Aorta (tissue), 5 donors: Measurements from ENCODE around the gene SLC6A12. TPM values are rescaled to one million over a fixed set of nuclear protein-coding genes. Genes with fewer than 3 reads are reported as not detected.

Source experiments
- ATAC-seq: fragments of 200-7000 bp; cut with Tn5 transposase; one replicate; pipeline ENCODE4 v1.9.1; 2022; ENCODE audit warnings: moderate library complexity; ENCODE audit not compliant: low FRiP score
- DNase-seq, 2 donors: peaks; one replicate each; pipeline ENCODE4 v3.0.0-alpha.2; 2020
- H3K27ac ChIP-seq, 2 donors: one replicate each; pipeline ENCODE4 v1.5.1; 2013; ENCODE audit warnings: low read length in 2 of 2, mild to moderate bottlenecking in 2 of 2, moderate library complexity in 2 of 2, control low read depth in 1 of 2, inconsistent platforms in 1 of 2, low read depth in 1 of 2
- H3K27me3 ChIP-seq, 2 donors: one replicate each; pipeline ENCODE4 v1.6.1; 2013; ENCODE audit warnings: control low read depth in 1 of 2, low read length in 1 of 2, mild to moderate bottlenecking in 1 of 2, moderate library complexity in 1 of 2; ENCODE audit not compliant: insufficient read depth in 2 of 2, control insufficient read depth in 1 of 2
- H3K36me3 ChIP-seq, 2 donors: one replicate each; pipeline ENCODE4 v1.6.1; 2013; ENCODE audit warnings: control low read depth in 1 of 2, low read length in 1 of 2, mild to moderate bottlenecking in 1 of 2; ENCODE audit not compliant: insufficient read depth in 2 of 2, control insufficient read depth in 1 of 2
- H3K4me1 ChIP-seq, 2 donors: one replicate each; pipeline ENCODE4 v1.6.1; 2013; ENCODE audit warnings: low read length in 2 of 2, control low read depth in 1 of 2, mild to moderate bottlenecking in 1 of 2, moderate library complexity in 1 of 2; ENCODE audit not compliant: insufficient read depth in 2 of 2, control insufficient read depth in 1 of 2
- H3K4me3 ChIP-seq, 2 donors: one replicate each; pipeline ENCODE4 v1.5.1; 2013; ENCODE audit warnings: low read length in 2 of 2, control low read depth in 1 of 2, mild to moderate bottlenecking in 1 of 2
- H3K9me3 ChIP-seq: one replicate; pipeline ENCODE4 v1.6.1; 2013; ENCODE audit warnings: mild to moderate bottlenecking, low read length; ENCODE audit not compliant: control insufficient read depth
- WGBS, 2 donors: extraction: QIAGEN DNeasy Blood & Tissue Kit; methylation state at CpG; one replicate each; pipeline ENCODE4 v1.1.7; 2013; 5-methylcytosine and 5-hydroxymethylcytosine counted together
- intact Hi-C, 2 donors: fragments of 100-400 bp; cut with DNase I; formaldehyde crosslinking; loops; one replicate each; pipeline versions ENCODE4 v1.14.2 to v1.15.0; 2022
- polyA plus RNA-seq, 2 donors: library from polyadenylated mRNA; stranded (reverse); fragments of 200-250 nt; gene quantifications; one replicate each; pipeline ENCODE4 v1.2.3, GENCODE V29; 2013
- total RNA-seq, 2 donors: library from RNA; stranded (reverse); fragmentation: NEBNext Ultra II Directional; extraction: Animal tissue kit (Norgen Biotek cat#: 25700); gene quantifications; one replicate each; pipeline ENCODE4 v1.2.1, GENCODE V29; 2021
- donor health status: healthy with polysubstance abuse.
- donor health status: Bipolar disorder and iron deficiency.
- donor health status: DM: no; HTN: no; CAD: no.
- donor health status: DM: no; HTN: no; CAD: no.
- donor health status: DM: yes; HTN: yes; CAD: no.

SLC6A12 gene
- total and polyA plus RNA-seq, 4 donors = 0.38 to 2.2 (median 1.3) TPM; not detected in 1

GRCh38 chr12:177336-177979 is 36.5 kb downstream of the SLC6A12 start:
- ATAC-seq (no peak), DNase-seq (no peak)
- no peaks in the 10 kb centered on the region for H3K9me3 ChIP-seq
- H3K27ac ChIP-seq = no peak overlapping the region
- H3K4me3 ChIP-seq = no peak overlapping the region
- no peaks in the 10 kb centered on the region for H3K36me3 ChIP-seq
- H3K27me3 ChIP-seq = no peaks in the 10 kb centered on the region
- intact Hi-C loops = no loop called here
- no peaks in the 10 kb centered on the region for H3K4me1 ChIP-seq
- 69 to 74% methylated on average over 11 of the region's 11 CpGs for WGBS, 2 donors

DNA sequence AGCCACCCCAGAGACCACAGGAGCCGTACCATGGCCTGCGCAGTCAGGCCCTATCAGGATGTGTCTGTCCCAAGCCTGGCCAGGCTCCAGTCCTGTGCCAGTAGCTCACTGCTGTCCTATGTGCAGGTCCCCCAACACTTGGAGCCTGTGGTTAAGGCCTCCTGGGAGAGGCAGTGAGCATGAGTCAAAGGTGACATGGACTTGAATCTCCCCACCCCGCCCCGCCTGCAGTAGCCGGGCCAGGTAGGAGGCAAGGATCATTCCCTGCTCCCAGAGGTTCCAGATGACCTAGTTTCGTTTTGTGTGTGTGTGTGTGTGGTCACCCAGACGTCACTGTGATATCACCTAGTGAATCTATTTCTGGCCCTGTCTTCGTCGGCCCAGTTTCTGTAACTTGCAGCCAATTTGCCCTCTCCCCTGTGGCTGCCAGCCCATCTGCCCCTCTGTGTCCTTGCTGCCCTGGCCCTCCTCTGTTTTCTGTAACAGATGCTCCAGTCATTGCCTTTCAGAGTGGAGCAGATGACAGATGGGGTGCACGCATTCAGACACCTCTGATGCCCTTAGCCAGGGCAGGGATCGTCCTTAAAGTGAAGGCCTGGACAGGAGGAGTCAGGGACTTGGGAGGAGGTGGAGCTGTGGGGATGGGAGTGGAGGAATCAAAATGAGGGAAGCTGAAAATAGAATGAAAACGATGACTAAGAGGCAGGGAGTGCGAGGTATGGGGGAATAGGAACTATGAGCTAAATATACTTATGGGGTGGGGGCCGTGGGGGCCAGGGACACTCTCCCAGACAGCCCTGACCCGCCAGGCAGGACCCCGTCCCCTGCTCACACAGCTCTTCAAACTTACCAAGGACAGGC is 37.4 kb downstream of the SLC6A12 start:
- no peak for ATAC-seq
- DNase-seq = no peak
- no peaks in the 10 kb centered on the region for H3K36me3 ChIP-seq
- no peak overlapping the region for H3K27ac ChIP-seq
- H3K4me3 ChIP-seq = no peak overlapping the region
- intact Hi-C loops = no loop called here
- no peaks in the 10 kb centered on the region for H3K9me3 ChIP-seq
- no peaks in the 10 kb centered on the region for H3K4me1 ChIP-seq
- WGBS, 2 donors = 36 to 40% methylated on average over 16 of the region's 16 CpGs
- no peaks in the 10 kb centered on the region for H3K27me3 ChIP-seq

DNA sequence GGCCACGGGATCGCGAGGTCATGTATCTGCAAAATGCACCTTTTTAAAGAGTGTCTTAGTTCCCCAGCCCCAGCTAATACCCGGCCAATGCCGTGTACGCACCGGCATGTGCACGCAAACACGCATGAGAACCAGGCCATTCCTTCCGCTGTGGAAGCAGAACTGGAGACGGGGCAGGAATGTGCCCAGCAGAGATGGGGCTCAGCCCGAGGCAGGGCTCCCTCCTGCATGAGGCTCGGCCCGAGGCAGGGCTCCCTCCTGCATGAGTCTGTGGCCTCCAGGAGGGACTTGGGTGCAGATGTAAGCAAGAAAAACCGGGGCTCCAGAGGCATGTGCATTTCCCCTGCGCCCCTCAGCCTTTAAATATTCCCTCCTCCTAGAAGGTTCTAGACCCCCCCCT is 38.2 kb downstream of the SLC6A12 start:
- H3K4me3 ChIP-seq = no peak overlapping the region
- 80 to 88% methylated on average over 16 of the region's 16 CpGs for WGBS, 2 donors
- intact Hi-C loops = no loop called here
- H3K4me1 ChIP-seq = no peaks in the 10 kb centered on the region
- no peaks in the 10 kb centered on the region for H3K27me3 ChIP-seq
- DNase-seq (no peak), ATAC-seq (no peak)
- no peaks in the 10 kb centered on the region for H3K9me3 ChIP-seq
- no peak overlapping the region for H3K27ac ChIP-seq
- no peaks in the 10 kb centered on the region for H3K36me3 ChIP-seq

- H3K4me3 ChIP-seq = no peak overlapping the region
- no peak overlapping the region for H3K27ac ChIP-seq
- intact Hi-C loops = no loop called here
- no peaks in the 10 kb centered on the region for H3K36me3 ChIP-seq
- WGBS, 2 donors = 22 to 24% methylated on average over 10 of the region's 10 CpGs
- no peak for DNase-seq
- H3K4me1 ChIP-seq = no peaks in the 10 kb centered on the region
- ATAC-seq = no peak
- no peaks in the 10 kb centered on the region for H3K9me3 ChIP-seq
- no peaks in the 10 kb centered on the region for H3K27me3 ChIP-seq
Measured at GRCh38 chr12:175250-175649, 38.7 kb downstream of the SLC6A12 start.

DNA sequence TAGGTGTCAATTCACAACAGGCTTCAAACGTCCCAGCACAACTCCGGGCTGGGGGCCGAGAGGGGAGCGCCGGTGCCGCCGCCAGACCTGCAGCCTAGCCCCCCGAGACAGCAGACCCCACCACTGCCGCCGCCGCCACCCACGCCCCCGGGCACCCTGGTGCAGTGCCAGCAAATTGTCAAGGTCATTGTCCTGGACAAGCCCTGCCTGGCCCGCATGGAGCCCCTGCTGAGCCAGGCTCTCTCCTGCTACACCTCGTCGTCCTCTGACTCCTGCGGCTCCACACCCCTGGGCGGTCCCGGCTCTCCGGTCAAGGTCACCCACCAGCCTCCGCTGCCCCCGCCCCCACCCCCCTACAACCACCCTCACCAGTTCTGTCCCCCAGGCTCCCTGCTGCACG is 39.4 kb downstream of the SLC6A12 start:
- no peak for DNase-seq
- WGBS, 2 donors = 87 to 92% methylated on average over 20 to 23 of the region's 23 CpGs
- Histone ChIP-seq H3K9me3 (no peaks in the 10 kb centered on the region), H3K27me3 (no peaks in the 10 kb centered on the region), H3K4me3 (no peak overlapping the region), H3K36me3 (no peaks in the 10 kb centered on the region), H3K27ac (no peak overlapping the region), H3K4me1 (no peaks in the 10 kb centered on the region)
- intact Hi-C loops = no loop called here
- ATAC-seq = no peak

- Histone ChIP-seq H3K4me1 (no peaks in the 10 kb centered on the region), H3K4me3 (no peak overlapping the region), H3K27ac (no peak overlapping the region), H3K36me3 (no peaks in the 10 kb centered on the region), H3K9me3 (no peaks in the 10 kb centered on the region), H3K27me3 (no peaks in the 10 kb centered on the region)
- 79 to 84% methylated on average over 6 of the region's 6 CpGs for WGBS, 2 donors
- intact Hi-C loops = no loop called here
- ATAC-seq (no peak), DNase-seq (no peak)
Measured at GRCh38 chr12:174124-174523, 39.8 kb downstream of the SLC6A12 start.

DNA sequence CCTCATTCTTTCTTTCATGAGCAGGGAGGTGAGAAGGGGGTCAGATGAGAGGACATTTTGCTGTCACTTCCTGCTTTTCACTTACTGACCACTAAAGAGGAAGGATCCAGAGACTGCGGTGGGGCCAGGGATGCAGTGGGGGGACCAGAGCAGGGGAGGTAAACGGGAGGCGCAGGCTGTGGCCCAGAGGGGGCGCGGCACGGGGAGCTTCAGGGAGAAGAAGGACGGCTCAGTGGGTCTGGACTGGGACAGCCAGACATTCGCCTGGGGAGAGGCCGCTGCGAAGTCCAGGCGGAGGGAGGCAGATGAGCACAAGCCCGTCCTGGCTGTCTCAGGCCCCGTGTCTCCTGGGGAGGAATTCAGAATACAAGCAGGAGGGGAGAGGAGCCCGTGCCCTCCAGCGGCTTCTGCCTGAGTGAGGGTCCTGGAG is 41.2 kb downstream of the SLC6A12 start:
- 93 to 95% methylated on average over 14 to 15 of the region's 15 CpGs for WGBS, 2 donors
- ATAC-seq = no peak
- H3K4me1 ChIP-seq = no peaks in the 10 kb centered on the region

DNA sequence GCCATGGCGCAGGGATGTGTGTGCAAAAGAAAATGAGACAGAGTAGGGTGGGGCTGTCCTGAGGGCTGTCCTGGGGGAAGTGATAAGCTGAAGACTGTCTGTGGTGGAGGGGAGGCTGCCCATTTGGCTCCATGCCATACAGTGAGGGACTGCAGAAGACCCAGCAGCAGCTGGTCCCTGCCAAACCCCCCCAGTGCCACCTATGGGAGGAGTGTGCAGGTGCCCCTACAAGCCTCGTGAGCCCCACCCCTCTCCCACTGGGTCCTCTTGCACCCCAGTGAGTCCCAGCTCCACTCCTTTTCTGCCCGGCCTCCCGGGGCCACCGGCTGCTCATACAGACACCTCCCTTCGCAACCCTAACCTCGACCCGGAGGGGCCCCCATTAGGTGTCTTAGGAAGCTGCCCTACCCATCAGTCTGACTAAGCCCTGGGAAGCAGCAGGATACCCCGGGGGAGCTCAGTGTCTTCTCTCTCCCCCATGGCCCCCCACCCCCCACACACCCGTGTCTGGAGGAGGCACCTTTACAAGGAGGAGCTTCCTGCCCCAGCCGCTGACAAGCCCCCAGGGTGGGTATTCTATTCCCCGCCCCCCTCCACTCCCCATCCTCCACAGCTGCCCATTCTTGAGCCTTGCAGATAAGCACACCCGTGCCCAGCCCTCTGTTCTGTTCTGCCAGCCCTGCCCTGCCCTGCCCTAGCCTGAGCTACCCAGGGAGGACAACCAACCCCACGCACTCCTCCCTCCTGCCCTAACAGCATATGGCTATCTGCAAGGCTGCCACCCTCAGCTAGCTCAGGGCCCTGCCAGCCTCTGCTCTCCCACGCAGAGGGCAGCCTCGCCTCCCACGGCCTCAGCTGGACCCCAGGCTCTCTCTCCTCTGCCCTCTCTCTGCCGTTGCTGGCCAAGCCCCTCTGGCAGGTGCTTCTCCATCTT is 41.9 kb downstream of the SLC6A12 start:
- no peak for ATAC-seq
- Histone ChIP-seq H3K36me3 (no peaks in the 10 kb centered on the region), H3K27ac (no peak overlapping the region), H3K4me1 (no peaks in the 10 kb centered on the region), H3K4me3 (no peak overlapping the region), H3K27me3 (no peaks in the 10 kb centered on the region), H3K9me3 (no peaks in the 10 kb centered on the region)
- 76 to 78% methylated on average over 16 to 18 of the region's 18 CpGs for WGBS, 2 donors
- intact Hi-C loops = no loop called here
- no peak for DNase-seq

More for the DNA sequence above, 41.2 kb downstream of the SLC6A12 start:
- no peak for DNase-seq
- Histone ChIP-seq H3K9me3 (no peaks in the 10 kb centered on the region), H3K27me3 (no peaks in the 10 kb centered on the region), H3K27ac (no peak overlapping the region), H3K36me3 (no peaks in the 10 kb centered on the region), H3K4me3 (no peak overlapping the region)
- intact Hi-C loops = no loop called here
